ENCODE measurements around the gene LILRA1. TPM values are rescaled to one million over a fixed set of nuclear protein-coding genes. Genes with fewer than 3 reads are reported as not detected.
"Not testable (repeated sequence)": the region's sequence is repeated elsewhere in the genome, so short reads cannot be mapped to it uniquely, and the experiment has no call there.

LILRA1 gene
- total RNA-seq, 1 donor from 2014 or later: 0.48 TPM

DNA sequence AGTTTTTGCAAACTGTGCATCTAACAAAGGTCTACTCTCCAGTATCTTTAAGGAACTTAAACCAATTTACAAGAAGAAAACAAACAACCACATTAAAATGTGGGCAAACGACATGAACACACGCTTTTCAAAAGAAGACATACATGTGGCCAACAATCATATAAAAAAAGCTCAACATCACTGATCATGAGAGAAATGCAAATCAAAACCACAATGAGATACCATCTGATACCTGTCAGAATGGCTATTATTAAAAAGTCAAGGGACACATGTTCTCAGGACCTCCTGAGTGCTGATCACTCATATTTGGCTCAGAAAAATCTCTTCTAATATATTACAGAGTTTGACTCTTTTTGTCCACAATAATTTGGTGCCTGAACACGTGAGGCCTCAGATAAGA, 22.6 kb downstream of the LILRA1 start:
- ATAC-seq (ENCODE audit: poor library complexity) (no peak), DNase-seq (no peak)
- intact Hi-C loops (cut with DNase I): no loop called here

DNA sequence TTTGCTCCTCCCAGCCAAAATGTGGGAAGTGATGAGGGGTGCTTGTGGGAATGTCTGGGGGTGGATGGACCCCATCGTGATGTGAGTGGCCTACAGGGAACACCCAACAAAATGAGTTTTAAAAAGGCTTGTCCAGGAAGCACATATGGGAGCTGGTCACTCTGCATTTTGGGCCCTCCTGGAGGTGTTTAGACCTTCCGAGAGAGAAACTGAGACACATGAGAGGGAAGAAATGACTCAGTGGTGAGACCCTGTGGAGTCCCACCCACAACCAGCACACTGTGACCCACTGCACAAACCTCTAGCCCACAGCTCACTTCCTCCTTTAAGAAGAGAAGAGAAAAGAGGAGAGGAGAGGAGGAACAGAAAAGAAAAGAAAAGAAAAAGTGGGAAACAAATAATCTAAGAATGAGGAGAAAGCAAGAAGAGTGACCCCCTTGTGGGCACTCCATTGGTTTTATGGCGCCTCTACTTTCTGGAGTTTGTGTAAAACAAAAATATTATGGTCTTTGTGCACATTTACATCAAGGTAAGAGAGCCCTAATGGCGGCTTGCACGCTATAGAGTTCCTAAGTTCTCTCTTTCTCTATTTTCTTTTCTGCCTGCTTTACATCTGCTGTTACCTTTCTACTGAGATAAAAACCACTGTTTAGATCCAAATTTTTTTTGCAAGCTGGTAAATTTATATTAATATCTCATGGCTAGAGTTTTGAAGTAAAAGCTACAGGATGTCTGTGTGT, 23.6 kb downstream of the LILRA1 start:
- no peak for DNase-seq

DNA sequence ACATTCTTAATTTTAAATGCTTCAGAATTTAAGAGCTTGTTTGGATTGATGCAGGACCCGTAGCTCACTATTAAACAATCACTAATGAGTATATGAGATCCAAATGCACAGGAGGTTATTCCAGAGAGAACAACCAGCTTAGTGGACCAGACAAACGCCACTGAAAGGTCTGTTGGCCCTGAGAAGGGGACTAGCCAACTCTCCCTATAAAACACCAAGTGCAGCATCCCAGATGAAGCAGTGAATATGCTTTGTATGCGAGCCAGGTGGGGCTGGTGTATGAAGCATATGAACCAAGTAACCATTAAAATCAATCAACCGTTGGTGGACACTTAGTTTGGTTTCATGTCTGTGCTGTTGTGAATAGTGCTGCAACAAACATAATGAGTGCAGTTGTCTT, 27.0 kb downstream of the LILRA1 start:
- ATAC-seq (ENCODE audit: poor library complexity): no peak
- intact Hi-C loops (cut with DNase I): no loop called here
- no peak for DNase-seq

More for the DNA sequence above, 23.6 kb downstream of the LILRA1 start:
- intact Hi-C loops (cut with DNase I): no loop called here
- no peak for ATAC-seq (ENCODE audit: poor library complexity)

DNA sequence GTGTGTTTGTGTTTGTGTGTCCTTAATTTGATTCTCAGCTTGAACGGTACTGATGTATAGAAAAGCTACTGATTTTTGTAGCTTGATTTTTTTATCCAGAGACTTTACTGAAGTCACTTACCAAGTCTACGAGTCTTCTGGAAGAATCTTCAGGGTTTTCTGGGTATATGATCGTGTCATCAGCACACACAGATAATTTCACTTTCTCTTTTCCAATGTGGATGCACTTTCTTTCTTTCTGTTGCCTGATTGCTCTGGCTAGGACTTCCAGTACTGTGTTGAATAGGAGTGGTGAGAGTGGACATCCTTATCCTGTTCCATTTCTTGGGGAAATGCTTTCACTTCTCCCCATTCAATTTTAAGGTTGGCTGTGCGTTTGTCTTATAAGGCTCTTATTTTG, 29.0 kb downstream of the LILRA1 start:
- ATAC-seq (ENCODE audit: poor library complexity) (no peak), DNase-seq (no peak)
- intact Hi-C loops (cut with DNase I): no loop called here

DNA sequence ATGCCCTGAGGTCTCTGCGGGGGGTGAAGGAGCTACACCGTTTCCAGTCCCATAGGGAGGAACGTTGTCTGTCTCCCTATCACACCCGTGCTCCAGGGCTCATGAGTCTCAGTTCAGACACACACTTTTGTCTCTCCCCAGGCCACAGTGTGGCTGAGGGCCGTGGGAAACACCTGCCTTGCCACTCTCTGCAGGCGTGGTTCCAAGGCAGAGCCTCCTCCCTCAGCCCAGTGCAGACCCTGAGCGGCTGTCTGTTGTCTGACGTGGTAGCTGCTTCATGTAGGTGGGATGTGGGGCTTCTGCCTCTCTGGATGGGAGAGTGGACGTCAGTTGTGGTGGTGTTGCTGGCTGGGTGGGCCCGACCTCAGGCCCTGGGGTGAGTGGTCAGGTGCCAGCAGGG, 30.8 kb downstream of the LILRA1 start:
- intact Hi-C loops (cut with DNase I); ATAC-seq (ENCODE audit: poor library complexity); DNase-seq: not testable (repeated sequence)

DNA sequence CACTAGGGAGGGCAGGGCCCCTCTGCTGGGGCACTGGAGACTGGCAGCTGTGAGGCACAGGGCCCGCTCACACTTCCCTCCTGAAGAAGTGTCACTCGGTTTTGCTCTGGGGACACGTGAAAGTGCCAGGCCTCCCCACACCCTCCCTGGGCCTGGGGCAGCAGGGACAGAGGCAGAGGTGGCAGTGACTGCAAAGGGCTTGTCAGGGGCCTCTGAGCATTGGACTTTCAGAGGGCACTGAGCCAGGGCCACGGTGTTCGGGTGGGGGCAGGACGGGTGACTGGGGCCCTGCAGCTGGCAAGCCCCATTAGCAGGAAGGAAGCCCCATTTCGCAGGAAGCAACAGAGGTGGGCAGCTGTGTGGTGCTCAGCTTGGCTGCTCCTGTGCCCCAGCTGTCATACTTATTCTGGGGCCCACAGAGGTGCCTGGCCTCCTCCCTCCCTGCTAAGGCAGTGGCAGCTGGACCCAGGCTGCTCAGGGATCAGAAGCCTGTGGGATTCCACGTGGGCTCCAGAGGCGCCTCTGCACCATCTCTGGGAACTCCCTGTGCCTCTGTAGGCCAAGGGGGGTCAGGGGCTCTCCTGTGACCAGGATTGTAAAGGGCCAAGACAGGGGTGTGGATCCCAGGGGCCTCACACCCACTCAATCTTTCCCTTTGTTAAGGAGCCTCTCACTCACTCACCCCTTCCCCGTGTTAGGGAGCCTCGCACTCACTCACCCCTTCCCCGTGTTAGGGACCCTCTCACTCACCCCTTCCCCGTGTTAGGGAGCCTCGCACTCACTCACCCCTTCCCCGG, 31.7 kb downstream of the LILRA1 start:
- intact Hi-C loops (cut with DNase I); ATAC-seq (ENCODE audit: poor library complexity); DNase-seq: not testable (repeated sequence)

DNA sequence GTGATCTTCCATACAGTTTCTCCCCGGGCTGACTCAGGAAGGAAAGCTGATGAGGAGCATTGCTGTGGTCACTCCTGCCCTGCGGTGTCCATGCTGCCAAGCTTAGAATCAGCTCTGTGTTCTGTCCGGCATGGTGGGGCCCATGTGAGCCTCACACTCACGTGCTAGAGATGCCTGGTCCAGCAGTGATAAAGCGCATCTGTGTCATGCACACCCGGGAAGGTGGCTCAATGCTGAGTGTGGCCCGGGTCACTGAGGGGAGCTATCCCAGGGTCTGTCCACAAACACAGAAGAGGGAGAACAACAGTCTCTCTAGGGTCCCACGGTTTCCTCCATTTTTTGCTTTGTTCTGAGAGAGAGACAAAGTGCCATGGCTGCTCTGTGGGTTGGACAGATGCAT, 33.3 kb downstream of the LILRA1 start:
- ATAC-seq (ENCODE audit: poor library complexity) (no peak), DNase-seq (no peak)
- intact Hi-C loops (cut with DNase I): no loop called here

DNA sequence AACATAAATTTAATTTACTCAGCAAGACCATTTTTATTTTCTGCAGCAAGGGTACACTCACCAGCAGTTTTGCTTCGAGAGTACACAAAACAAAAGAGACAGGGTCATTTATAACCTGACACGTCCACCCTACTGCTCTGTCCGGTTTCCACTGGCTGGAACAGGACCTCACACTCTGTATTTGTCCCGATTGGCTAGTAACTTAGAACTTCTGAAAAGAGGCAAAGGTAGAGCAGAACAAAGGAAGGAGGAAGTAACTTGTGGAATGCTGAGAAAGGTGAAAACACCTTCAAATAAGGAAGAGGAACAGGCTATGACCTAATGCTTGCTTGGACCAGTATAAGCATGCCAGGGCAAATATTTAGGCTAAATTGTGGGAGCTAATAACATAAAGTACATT, 34.5 kb downstream of the LILRA1 start:
- intact Hi-C loops (cut with DNase I): not testable (repeated sequence)

DNA sequence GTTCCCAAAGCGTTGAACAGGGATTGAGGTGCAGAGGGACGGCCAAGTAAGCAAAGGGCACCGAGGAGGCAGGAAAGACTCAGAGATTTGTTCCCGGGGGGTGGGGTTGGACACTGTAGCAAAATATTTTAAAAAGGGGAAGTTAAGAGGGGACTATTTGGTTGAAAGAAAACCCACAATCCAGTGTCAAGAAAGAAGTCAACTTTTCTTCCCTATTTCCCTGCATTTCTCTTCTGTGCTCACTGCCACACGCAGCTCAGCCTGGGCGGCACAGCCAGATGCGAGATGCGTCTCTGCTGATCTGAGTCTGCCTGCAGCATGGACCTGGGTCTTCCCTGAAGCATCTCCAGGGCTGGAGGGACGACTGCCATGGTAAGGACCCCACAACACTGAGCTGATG, 36.8 kb downstream of the LILRA1 start, which contains the start of gene LILRB1:
Gene LILRB1, plus strand, starts transcription at position 223 of the 400 bp plus-strand sequence. CDS start 590 bp downstream, outside the sequence.
- intact Hi-C loops (cut with DNase I): not testable (repeated sequence)
- peak; percentile 58 for ATAC-seq (ENCODE audit: poor library complexity)

More for the DNA sequence above, 34.5 kb downstream of the LILRA1 start:
- not testable (repeated sequence) for ATAC-seq (ENCODE audit: poor library complexity); DNase-seq

DNA sequence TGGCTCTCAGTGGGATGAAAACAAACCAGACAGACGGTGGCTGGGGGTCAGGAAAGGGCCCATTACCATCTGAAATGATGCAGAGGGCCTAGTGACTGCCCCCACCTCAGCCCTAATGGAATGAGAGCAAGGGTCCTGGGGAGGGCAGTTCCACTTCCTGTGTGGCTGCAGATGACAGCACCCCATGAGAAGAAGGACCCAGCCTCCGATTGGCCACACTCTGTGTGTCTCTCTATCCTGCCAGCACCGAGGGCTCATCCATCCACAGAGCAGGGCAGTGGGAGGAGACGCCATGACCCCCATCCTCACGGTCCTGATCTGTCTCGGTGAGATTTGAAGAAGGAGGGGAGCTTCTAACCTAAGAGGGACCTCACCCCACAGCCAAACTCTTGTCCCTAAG, 37.4 kb downstream of the LILRA1 start:
- ATAC-seq (ENCODE audit: poor library complexity): no peak
- DNase-seq: no peak
- intact Hi-C loops (cut with DNase I): no loop called here

More for the DNA sequence above, 36.8 kb downstream of the LILRA1 start, which contains the start of gene LILRB1:
- not testable (repeated sequence) for DNase-seq

DNA sequence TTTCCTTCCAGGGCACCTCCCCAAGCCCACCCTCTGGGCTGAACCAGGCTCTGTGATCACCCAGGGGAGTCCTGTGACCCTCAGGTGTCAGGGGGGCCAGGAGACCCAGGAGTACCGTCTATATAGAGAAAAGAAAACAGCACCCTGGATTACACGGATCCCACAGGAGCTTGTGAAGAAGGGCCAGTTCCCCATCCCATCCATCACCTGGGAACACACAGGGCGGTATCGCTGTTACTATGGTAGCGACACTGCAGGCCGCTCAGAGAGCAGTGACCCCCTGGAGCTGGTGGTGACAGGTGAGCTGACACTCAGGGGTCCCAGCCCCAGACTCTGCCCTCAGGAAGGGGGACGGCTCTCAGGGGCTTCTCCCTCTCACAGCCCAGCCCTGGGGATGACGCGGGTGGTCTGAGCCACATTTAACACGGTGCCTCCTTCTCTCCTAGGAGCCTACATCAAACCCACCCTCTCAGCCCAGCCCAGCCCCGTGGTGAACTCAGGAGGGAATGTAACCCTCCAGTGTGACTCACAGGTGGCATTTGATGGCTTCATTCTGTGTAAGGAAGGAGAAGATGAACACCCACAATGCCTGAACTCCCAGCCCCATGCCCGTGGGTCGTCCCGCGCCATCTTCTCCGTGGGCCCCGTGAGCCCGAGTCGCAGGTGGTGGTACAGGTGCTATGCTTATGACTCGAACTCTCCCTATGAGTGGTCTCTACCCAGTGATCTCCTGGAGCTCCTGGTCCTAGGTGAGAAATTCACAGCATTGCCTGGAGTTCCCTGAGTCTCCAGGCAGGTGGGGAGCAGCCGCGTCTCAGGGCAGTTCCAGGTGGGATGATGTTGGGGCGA, 38.3 kb downstream of the LILRA1 start:
- DNase-seq; ATAC-seq (ENCODE audit: poor library complexity); intact Hi-C loops (cut with DNase I): not testable (repeated sequence)

DNA sequence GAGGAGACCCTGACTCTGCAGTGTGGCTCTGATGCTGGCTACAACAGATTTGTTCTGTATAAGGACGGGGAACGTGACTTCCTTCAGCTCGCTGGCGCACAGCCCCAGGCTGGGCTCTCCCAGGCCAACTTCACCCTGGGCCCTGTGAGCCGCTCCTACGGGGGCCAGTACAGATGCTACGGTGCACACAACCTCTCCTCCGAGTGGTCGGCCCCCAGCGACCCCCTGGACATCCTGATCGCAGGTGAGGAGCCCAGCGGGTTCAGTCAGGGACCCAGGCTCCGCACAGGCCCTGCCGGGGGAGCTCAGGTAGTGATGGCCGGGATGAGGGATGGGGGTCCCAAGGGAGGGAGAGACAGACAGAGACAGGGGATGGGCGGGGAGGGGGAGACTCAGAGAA, 39.1 kb downstream of the LILRA1 start:
- DNase-seq; intact Hi-C loops (cut with DNase I); ATAC-seq (ENCODE audit: poor library complexity): not testable (repeated sequence)

DNA sequence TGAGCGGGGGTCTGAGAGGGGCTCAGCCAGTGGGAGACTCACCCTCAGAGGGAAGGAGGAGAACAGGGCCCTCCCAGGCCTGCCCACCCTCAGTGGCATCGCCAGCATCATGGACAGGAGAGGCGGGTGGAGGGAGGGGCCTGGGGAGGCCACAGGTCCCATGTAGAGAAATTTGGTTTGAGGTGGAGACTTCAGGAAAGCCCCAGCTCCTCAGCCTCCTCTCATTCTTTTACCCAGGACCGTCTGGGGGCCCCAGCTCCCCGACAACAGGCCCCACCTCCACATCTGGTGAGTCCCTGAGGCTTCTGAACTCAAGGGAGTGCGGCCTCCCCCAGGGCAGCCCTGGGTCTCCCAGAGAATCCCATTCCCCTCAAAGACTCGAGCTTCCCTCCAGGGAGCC, 40.0 kb downstream of the LILRA1 start:
- ATAC-seq (ENCODE audit: poor library complexity): no peak
- DNase-seq: no peak
- intact Hi-C loops (cut with DNase I): no loop called here

DNA sequence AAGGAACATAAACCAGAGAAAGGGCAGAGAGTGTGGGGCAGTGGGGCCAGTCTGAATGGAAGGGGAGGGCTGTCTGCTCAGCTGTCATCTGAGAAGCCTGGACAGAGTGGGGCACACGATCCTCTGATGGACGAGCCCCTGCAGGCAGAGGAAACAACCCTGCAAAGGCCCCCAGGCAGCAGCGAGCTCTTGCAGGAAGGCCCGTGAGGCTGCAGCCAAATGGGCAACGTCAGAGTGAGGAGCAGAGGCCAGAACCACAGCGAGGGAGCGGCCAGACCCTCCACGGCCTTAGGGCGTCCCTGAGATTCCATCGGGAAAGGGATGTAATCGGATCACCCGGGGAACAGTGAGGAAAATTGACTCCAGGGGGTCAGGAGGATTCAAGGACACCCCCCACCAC, 42.6 kb downstream of the LILRA1 start:
- ATAC-seq (ENCODE audit: poor library complexity); DNase-seq; intact Hi-C loops (cut with DNase I): not testable (repeated sequence)

DNA sequence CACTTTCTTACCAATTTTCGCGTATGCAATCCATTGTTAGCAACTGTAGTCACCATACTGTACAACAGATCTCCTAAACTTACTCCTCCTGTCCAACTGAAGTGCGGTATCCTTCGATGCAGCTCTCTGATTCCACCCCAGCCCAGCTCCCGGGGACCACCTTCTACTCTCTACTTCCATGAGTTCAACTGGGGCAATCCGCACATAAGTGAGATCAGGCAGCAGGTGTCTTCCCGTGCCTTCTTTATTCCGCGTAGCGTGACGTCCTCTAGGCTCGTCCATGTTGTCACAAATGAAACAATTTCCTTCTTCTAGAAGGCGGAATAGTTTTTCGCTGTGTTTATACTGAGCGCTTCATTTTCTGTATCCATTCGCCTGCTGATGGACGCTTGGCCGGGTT, 45.3 kb downstream of the LILRA1 start:
- intact Hi-C loops (cut with DNase I): no loop called here
- DNase-seq (no peak), ATAC-seq (ENCODE audit: poor library complexity) (no peak)

DNA sequence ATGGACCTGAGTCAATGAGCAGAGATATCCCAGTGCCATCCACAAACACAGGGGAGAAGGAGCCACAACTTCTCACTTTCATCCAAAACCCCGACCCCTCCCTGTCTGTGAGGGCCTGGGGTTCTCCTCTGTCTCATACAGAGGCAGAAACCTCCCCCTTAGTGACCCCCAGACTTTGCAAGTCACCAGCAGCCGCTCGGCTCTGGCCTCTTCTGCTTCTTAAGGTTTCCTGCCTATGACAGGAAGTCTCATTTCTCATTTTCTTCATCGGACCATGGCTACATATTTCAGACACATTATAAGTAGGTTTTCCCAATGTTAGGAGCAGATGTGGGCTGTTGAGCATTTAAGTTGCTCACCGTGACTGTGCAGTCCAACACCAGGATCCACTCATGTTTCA, 49.5 kb downstream of the LILRA1 start:
- ATAC-seq (ENCODE audit: poor library complexity): peak; percentile 45
- intact Hi-C loops (cut with DNase I): not testable (repeated sequence)

DNA sequence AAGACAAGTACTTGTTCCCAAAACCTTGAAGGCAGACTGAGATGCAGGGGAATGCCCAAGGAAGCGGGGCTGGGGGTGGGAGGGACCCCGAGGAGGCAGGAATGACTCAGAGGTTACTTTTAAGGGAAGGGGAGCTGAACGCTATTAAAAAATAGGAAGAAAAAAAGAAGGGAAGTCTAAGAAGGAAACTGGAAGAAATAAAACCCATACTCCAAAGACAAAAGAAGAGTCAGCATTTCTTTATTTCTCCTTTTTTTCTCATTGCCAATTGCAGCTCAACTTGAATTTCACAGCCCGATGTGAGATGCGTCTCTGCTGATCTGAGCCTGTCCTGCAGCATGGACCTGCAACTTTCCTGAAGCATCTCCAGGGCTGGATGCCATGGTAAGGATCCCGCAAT, 50.2 kb downstream of the LILRA1 start:
- DNase-seq; intact Hi-C loops (cut with DNase I): not testable (repeated sequence)
- ATAC-seq (ENCODE audit: poor library complexity): peak; percentile 68

More for the DNA sequence above, 49.5 kb downstream of the LILRA1 start:
- not testable (repeated sequence) for DNase-seq

DNA sequence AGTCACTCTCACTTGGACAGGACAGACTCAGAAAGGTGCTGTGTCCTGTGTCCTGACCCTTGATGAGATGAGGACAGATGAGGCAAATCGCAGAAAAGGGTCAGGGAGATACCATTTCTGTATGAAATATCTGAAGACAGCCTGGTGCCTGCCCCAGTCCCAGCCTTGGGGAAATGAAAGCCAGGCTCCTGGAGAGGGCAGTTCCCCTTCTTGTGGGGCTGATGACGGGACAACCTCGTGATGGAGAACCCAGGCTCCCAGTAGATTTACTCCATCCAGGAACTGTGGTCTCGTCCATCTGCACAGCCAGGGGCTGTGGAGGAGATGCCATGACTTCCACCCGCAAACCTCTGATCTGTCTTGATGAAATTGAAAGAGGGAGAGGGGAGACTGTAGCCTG, 50.6 kb downstream of the LILRA1 start:
- intact Hi-C loops (cut with DNase I): no loop called here
- DNase-seq (no peak), ATAC-seq (ENCODE audit: poor library complexity) (peak; percentile 75)
